GM18526 (cell line): ENCODE data around the gene TAF6.

Source experiments
- POLR2A ChIP-seq: IDR thresholded peaks from 3 replicates; pipeline ENCODE4 v1.6.1; 2011; ENCODE audit not compliant: insufficient read length; ENCODE audit errors: extremely low read depth

The TAF6 gene

DNA sequence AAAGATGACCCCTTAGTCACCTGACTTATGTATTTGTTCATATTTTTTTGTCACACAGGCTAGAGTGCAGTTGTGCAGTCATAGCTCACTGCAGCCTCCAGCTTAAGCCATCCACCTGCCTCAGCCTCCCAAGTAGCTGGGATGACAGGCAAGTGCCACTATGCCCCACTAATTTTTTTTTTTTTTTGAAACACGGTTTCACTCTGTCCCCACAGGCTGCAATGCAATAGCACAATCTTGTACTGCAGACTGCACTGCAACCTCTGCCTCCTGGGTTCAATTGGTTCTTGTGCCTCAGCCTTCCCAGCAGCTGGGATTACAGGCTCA, 9.4 kb upstream of the TAF6 start:
- no peak for TF ChIP-seq POLR2A

DNA sequence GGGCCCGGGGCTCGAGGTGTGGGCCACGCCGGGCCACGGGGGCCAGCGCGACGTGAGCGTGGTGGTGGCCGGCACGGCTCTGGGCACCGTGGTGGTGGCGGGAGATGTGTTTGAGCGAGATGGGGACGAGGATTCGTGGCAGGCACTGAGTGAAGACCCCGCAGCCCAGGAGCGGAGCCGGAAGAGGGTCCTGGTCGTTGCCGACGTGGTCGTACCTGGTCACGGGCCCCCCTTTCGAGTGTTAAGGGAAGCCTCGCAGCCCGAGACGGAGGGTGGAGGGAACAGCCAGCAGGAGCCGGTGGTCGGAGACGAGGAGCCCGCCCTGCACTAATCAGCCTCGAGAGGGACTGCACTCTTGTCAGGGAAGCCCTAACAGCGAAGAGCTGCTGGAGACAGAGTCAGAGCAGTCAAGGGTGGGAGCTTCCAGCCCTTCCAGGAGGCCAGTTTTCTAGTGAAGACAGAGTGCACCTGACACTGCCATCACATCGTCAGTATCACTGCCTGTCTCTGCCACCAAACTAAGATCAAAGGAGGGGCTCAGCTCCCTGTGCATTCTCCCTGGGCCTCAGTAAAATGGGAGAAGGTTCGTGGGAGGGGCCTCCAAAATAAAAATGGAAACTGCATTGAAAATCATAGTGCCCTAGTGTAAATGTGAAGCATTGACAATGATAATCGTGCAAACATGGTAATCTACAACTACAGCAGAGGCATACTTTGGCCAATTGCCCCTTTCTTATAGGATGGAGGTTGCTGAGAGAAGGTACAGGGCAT, 8.9 kb upstream of the TAF6 start:
- no peak for TF ChIP-seq POLR2A

- peak; percentile 85 for TF ChIP-seq POLR2A
Observed at GRCh38 chr7:100126931-100127865, 8.0 kb upstream of the TAF6 start, which contains the start of gene MBLAC1. MBLAC1 (plus strand) TSS chr7:100126967; CDS start chr7:100127396, 429 bp downstream.

DNA sequence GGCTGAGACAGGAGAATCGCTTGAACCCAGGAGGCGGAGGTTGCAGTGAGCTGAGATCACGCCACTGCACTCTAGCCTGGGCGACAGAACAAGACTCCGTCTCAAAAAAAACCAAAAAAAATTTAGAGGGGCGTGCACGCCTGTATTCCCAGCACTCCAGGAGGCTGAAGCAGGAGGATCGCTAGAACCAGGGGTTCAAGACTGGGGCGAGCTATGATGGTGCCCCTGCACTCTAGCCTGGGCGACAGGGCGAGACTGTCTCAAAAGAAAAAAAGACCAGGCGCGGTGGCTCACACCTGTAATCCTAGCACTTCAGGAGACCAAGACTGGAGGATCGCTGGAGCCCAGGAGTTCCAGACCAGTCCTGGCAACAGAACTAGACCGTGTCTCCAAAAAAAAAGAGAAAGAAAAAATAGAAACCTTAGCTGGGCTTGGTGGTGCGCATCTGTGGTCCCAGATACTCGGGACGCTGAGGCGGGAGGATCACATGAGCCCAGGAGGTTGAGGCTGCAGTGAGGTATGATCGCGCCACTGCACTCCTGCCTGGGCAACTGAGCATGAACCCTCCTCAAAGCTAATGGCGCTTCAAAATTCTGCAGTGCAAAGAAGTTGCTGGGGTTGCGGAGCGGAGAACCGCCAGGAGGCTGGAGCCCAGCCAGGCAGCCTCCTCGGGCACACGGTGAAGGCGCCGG, 7.2 kb upstream of the TAF6 start:
- no peak for TF ChIP-seq POLR2A

GRCh38 chr7:100124301-100125230, 5.4 kb upstream of the TAF6 start:
- TF ChIP-seq POLR2A = no peak

- TF ChIP-seq POLR2A = no peak
Observed at GRCh38 chr7:100122568-100122967, 3.4 kb upstream of the TAF6 start.

GRCh38 chr7:100122067-100122466, 2.9 kb upstream of the TAF6 start:
- no peak for TF ChIP-seq POLR2A

- TF ChIP-seq POLR2A = no peak
Observed at GRCh38 chr7:100120733-100121036, 1.5 kb upstream of the TAF6 start.

GRCh38 chr7:100119970-100120732, 993 bp upstream of the TAF6 start:
- no peak for TF ChIP-seq POLR2A

GRCh38 chr7:100118388-100119071, 628 bp downstream of the TAF6 start:
- TF ChIP-seq POLR2A = no peak

DNA sequence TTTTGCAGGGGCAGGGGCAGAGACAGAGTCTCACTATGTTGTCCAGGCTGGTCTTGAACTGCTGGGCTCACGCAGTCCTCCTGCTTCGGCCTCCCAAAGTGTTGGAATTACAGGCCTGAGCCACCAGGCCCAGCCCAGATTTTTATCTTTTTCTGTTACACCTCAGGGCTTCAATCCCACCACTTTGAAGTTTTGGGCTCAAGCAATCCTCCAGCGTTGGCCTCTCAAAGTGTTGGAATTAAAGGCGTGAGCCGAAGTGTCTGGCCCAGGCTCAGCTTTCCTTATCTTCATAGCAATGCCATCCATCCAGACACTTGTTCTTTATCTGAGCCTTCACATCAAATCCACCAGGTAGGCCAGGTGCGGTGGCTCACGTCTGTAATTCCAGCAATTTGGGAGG, 4.1 kb downstream of the TAF6 start:
- no peak for TF ChIP-seq POLR2A

DNA sequence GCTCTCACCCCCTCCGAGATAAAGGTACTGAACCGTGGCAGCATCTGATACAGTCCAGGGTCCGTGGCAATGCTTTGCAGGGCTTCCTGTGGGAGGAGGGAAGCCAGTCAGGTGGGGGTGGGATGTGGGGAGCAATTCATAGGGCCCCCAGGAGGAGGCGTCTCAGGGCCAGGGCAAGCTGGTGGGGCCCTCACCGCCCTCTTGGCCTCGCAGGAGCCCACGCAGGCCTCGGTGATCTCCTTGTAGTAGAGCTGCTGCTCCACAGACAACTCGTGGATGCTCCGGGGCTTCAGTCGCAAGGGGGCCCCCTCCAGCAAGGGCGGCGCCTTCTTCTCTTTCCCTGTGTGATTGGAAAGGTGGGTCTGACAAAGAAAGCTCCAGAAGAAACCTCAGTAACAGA, 7.2 kb downstream of the TAF6 start:
- TF ChIP-seq POLR2A = no peak

DNA sequence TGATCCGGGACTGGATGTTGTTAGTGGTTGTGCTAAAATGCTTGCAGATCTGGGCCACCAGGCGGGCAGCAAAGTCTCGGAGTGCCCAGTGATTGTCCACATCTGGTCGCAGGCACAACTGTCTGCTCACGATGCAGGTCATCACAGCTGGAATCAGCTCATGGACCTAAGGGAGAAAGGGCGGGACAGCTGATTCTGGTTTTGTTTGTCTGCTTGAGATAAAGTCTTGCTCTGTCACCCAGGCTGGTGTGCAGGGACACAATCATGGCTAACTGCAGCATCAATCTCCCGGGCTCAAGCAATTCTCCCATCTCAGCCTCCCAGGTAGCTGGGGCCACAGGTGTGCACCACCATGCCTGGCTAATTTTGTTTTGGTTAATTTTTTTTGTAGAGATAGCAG, 8.0 kb downstream of the TAF6 start:
- no peak for TF ChIP-seq POLR2A
